ENCODE measurements around the gene PTPRJ.
"Not testable (repeated sequence)": the region's sequence is repeated elsewhere in the genome, so short reads cannot be mapped to it uniquely, and the experiment has no call there.

PTPRJ gene

DNA sequence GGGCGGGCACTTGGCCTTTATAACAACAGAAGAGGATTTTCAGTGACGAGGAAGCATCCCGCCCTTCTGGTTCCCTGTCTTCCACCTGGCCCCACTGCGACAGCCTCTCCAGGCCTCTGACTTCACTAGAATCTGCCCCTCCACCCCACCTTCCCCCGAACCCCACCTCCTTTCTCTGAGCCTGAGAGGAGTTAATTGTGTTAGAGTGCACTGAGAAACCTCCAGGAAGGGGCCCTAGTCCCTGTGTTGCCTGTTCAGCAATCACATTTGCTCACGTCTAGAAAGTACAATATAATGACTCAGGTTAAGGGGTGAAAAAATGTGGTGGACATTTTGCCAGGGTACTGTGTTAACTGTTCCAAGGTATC is 38.8 kb downstream of the PTPRJ start:
- DNase-seq: no peak

- no peak for DNase-seq
These were observed 39.2 kb downstream of the PTPRJ start for GRCh38 chr11:48019595-48019994.

- no peak for DNase-seq
These were observed 39.9 kb downstream of the PTPRJ start for GRCh38 chr11:48020092-48020755.

DNA sequence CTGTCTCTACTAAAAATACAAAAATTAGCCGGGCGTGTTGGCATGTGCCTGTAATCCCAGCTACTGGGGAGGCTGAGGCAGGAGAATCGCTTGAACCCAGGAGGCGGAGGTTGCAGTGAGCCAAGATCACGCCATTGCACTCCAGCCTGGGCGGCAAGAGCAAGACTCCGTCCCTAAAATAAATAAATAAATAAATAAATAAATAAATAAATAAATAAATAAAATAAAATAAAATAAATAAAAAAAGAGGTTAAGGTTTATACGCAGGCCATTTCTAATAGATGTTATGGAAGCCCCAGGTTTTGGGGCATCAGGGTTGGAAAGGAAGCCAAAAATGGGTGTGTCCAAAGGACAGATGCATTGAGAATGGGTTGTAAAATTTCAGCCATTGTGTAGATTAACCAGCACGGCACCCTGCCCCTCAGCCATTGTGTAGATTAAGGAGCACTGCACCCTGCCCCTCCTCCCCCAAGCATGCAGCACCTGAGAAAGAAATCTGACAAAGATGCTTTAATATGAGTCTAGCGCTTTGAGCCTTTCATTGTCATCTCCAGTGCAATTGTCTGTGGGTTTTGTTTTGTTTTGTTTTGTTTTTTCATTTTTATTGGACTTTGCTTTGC is 41.0 kb downstream of the PTPRJ start:
- not testable (repeated sequence) for DNase-seq

DNA sequence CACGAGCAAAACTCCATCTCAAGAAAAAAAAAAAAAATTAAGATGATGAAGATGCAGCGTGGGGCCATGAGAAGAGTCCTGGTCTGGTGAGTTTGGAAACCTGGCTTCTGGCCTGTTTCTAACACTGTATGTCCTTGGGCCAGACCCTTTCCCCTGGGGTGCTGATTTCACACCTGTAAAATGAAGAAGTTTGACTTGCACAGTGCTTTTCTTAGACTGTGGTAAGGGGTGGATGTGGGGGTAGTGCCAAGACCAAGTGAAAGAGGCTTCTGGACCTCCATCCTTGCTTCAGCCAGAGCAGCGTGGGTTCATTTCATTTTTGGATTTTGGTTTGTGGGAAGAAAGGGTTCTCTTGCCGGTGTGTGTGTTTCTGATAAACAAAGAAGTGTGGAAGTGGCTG is 42.1 kb downstream of the PTPRJ start:
- DNase-seq: no peak

DNA sequence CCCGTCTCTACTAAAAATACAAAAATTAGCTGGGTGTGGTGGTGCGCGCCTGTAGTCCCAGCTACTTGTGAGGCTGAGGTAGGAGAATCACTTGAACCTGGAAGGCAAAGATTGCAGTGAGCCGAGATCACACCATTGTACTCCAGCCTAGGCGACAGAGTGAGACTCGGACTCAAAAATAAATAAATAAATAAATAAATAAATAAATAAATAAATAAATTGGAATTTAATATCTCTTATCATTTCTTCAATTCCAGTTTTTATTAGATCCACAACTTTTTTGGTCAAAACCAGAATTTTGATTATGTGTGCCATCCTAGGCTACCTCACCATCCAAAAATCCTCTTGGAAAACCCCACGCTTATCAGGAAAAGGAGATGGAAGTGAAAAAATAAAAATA is 43.2 kb downstream of the PTPRJ start:
- DNase-seq: not testable (repeated sequence)

DNA sequence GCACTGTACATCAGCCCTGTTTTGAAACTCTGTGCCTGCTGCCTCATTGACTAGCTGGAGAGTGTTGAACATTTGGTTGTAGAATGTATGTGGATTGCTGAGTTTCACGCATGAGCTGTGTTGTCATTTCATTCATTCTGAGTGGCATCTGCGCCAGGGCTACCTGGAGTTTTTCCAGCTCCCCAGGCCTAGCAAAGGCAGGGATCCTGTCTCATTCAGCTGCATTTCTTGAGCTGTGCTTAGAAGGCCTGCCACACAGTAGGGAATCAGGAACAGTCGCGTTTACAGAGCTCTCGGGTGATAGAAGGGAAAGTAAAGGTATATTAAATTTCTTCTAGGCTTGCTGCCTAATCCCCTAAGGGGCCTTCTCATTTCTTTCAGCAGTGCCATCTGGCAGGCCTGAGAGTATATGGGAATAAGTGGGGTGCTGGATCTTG is 44.3 kb downstream of the PTPRJ start:
- no peak for DNase-seq

DNA sequence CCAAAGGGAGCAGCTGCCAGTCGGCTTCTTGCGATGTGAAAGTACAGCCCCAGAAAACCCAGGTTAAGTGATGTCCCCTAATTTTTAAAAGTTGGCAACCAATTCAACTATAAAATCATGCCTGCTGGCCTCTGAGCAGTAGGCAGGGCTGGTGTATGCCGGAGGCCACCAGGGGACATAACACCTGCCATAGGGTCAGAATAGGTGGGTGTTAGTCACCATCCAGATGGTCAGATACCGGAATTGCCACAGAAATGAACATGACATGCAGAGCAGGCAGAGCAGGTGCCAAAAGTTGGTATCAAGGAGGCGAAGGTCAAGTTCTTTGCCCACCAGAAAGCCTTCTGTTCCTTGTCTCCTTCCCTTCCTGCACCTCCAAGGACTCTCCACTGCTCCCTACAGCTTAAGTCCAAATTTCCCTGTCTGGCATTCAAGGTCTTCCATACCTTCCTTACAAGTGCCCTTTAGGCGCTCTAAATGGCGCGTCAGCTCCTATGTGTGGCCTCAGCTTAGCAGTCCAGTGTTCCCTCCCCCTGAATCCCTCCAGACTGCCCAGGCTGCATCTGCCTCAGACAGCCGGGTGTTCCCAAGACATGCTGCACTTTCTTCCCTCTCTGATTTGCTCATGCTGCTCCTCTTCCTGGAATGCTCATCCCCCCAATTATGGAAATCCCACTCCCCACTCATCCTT is 45.1 kb downstream of the PTPRJ start:
- no peak for DNase-seq

GRCh38 chr11:48025984-48026340 is 45.6 kb downstream of the PTPRJ start:
- no peak for DNase-seq

DNA sequence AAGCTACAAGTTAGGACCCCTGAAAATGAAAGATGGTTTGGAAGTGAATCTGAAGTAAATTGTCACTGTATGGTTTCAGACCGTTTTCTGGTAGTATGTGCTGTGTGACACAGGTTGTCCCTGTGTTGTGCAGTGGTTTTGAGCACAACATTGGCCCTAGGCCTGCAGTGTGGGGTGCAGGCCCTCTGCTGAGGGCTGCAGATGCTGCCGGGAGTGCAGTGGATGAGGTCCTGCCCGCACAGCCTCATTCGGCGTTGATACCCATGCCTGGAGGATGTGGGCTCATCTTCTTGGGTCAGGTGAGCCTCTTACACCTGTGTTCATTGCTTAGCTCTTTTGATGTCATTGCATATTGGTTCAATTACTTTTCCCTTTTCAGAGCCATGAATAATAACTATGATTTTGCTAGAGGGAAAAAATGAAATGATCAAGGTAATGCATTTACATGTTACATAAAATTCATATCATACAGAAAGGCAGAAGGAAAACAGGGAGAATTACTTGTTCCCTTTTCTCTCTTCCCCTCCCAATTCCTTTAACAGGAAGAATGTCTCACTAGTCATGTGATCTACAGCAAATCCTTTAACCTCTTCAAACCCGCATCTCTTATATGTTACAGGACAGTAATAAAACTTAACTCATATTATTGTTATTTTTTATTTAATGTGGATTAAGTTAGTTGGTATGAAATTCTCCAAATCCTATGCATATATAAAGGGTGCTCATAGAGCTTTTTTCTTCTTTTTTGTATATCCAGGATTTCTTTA is 48.7 kb downstream of the PTPRJ start:
- DNase-seq: no peak

DNA sequence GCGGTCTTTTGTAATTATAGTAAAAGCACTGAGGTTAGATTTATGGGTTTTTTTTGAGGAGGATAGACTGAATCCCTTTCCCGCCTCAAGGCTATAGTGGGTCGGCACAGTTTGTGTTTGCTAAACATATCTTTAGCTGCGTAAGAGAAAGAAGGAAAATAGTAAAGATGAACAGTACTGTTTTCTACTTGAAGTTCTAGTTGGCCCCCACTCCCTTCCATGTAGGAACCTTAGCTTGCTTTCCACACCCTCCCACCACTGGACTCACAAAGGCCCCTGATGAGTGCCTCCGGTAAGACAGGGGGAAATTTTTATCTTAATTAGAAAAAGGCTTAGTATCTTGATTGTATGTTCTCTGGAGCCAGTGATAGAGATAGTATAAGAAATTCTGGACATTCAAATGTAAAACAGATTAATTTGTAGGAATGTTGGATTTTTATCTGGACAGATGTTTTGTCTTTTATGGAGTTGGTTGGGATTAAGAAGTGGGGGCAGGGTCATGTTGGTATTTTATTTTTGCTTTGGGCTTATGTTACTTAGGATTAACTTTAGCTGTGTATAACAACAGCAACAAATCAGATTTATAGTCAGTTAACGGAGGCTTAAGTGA is 49.4 kb downstream of the PTPRJ start:
- DNase-seq: no peak

- no peak for DNase-seq
These were observed 51.2 kb downstream of the PTPRJ start for GRCh38 chr11:48031602-48032001.

DNA sequence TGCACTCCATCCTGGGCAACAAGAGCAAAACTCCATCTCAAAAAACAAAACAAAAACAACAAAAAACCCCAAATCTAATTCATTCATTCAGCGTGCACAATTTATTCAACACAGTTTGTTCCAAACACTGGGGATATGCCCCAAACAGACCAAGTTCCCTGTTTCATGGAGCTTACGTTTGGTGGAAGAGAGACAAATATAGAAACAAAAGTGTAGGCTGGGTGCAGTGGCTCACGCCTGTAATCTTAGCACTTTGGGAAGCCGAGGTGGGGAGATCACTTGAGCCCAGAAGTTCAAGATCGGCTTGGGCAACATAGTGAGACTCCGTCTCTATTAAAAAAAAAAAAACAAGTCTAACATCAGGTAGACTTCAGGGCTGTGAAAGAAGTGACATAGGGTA is 52.4 kb downstream of the PTPRJ start:
- DNase-seq: no peak

GRCh38 chr11:48033918-48034341 is 53.6 kb downstream of the PTPRJ start:
- DNase-seq: no peak

DNA sequence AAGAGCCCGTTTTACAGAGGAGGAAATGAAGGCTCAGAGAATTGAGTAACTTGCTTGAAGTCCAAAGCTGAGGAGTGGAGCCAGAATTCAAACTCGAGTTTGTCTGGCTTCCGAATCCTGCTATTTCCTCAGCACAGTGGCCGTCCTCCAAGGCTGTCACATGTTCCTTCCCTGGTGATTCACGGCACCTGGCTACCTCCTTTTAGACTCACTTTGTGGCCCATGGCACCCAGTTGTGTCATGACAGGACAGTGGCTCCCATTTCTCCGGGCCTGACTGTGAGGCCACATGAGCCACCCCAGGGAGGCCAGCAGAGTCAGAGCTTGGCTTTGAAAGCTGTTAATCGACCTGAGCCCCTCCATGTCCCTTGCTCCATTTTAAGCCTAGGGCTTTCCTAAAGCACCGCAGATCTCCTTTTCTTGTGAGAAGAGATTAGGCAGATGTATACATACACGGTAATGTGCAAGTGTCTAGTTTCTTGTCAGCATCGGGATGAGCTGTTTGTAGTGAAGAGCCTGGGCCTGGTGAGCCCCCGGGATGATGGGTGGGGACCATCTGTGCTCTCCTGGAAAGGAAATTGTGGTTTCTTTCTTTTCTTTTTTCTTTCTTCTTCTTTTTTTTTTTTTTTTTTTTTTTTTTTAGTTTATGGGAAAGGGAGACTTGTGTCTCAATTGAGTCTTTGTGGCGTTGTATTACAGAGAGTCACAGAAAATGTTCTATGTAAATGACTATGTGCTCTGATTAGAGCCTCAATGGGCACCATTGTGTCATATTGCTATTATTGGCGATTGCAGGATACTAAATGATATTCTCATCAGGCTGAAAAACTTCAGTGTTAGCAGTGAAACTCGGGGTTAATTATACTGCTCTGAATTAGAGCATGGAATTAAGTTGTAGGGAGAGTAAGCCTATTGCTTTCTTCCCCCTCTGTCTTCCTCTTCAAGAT is 54.8 kb downstream of the PTPRJ start:
- no peak for DNase-seq

GRCh38 chr11:48036011-48036410 is 55.7 kb downstream of the PTPRJ start:
- no peak for DNase-seq

- no peak for DNase-seq
These were observed 56.1 kb downstream of the PTPRJ start for GRCh38 chr11:48036466-48036865.

DNA sequence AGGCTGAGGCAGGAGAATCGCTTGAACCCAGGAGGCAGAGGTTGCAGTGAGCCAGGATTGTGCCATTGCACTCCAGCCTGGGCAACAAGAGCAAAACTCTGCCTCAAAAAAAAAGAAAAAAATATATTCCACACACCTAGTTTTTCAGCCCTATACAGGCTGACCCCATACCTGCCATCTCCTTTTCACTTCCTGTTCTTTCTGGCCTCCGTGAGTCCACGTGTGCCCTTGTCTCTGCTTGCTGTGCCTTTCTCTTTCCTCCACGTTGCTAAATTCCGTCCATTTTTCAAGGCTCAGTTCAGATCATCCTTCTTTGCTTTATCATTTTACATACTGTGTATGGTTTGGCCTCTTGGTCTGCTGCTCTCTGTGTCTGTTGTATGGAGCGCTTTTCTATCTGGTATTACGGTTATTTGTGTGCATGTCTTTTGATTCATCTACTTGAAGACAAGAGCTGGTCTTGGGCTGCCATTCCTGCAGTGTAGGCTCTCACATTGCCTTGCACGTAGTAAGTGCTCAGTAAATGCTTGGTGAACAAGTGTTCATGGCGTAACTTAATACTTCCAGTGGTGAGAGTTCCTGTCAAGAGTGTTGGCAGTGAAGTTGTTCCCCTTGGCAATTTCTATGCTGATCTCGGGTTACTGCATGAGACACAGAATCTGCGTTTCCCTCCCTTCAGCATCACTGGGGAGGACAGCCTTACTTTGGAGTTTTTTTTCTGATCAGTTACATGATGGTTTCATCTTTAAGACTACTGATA is 57.5 kb downstream of the PTPRJ start:
- no peak for DNase-seq

DNA sequence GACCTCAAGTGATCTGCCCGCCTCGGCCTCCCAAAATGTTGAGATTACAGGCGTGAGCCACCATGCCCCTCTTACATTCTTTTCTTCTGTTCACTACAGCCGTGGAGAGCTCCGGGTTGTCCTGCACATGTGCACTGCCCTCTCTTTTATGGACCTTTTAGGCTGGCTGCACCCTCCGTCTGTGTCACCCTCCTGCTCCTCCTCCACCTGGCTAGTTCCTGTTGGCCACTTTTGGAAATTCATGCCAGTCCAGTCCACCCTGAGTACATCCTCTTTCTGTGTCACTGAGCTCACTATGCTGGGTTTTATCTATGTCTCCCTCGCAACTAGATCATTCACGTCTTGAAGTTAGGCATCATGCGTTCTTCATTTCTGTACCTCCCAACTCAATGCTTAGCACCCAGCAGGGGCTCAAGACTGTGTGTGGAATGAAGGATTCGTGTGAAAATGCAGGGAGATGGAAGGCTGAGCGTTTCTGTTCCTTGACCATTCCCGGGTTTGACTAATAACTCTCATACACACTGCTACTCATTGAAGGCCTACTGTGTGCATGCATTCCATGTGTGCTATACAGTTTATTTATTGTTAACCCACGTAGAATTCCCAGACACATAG is 60.6 kb downstream of the PTPRJ start:
- no peak for DNase-seq

DNA sequence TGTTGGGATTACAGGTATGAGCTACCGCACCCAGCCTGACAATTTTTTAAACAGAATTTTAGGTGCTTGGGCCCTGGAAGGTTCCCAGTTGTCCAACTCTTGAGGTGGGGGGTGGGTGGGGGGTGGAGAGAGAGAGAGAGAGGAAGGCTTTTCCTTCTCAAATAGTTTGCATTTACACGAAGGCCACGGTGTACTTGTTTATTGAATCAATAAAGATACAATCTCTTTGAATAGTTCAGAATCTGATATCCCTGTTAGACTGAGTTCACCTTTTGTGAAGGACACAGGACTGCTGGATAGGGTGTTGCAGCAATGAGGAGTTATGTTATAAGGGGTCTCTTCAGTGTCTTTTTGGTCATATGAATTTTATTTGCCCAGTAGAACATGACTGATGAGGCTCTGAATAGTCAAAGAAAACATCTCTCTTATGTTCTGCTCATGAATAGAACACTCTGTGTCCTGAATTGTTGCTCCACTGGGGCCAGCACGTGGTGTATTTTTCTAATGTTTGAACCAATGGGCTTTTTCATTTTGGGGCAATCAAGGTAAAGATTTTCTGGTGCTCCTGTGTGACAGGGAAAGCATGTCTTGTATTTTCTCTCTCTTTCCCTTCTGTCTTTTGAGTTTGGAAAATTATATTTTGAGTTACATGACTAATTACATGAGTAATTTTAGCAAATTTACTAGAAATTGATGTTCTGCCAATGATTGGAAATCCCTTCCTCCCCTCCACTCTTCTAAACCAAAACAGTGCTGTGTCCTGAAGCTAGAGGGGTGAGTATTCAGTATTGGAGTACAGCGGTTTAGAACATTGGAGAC is 61.7 kb downstream of the PTPRJ start:
- DNase-seq: no peak

Measured in activated gamma-delta T cell (primary cell).